ENCODE results near the gene HLA-A.

The HLA-A gene

GRCh38 chr6:29945281-29945820, 3.0 kb downstream of the HLA-A start:
- Histone ChIP-seq H3K27me3 (ENCODE audit: insufficient read depth, insufficient read length) (peaks cover 3% of the 10 kb centered on the region), H3K36me3 (ENCODE audit: insufficient read depth, insufficient read length, low read length) (peaks cover 39% of the 10 kb centered on the region), H3K4me3 (ENCODE audit: insufficient read length, low read depth) (no peak overlapping the region), H3K9me3 (ENCODE audit: insufficient read depth, low read length) (no peaks in the 10 kb centered on the region), H3K4me1 (ENCODE audit: insufficient read depth, insufficient read length) (no peaks in the 10 kb centered on the region), H3K9ac (ENCODE audit: insufficient read length, low read depth) (no peak overlapping the region)
- no peak for DNase-seq (ENCODE audit: low read depth, low spot score)
- no peak for TF ChIP-seq YY1 (IDR thresholded peaks at IDR 0.05; ENCODE audit: insufficient read depth, insufficient read length)
- TF ChIP-seq SUZ12 (IDR thresholded peaks at IDR 0.05; ENCODE audit: extremely low read depth, insufficient read depth, insufficient read length) = no peak
- TF ChIP-seq ZNF274 (IDR thresholded peaks at IDR 0.05; ENCODE audit: low read depth, low read length) = no peak

- Histone ChIP-seq H3K9ac (ENCODE audit: insufficient read length, low read depth) (no peak overlapping the region), H3K4me1 (ENCODE audit: insufficient read depth, insufficient read length) (no peaks in the 10 kb centered on the region), H3K36me3 (ENCODE audit: insufficient read depth, insufficient read length, low read length) (peaks cover 39% of the 10 kb centered on the region), H3K9me3 (ENCODE audit: insufficient read depth, low read length) (no peaks in the 10 kb centered on the region), H3K4me3 (ENCODE audit: insufficient read length, low read depth) (no peak overlapping the region), H3K27me3 (ENCODE audit: insufficient read depth, insufficient read length) (peaks cover 2% of the 10 kb centered on the region)
- TF ChIP-seq ZNF274 (IDR thresholded peaks at IDR 0.05; ENCODE audit: low read depth, low read length) (no peak), YY1 (IDR thresholded peaks at IDR 0.05; ENCODE audit: insufficient read depth, insufficient read length) (no peak), SUZ12 (IDR thresholded peaks at IDR 0.05; ENCODE audit: extremely low read depth, insufficient read depth, insufficient read length) (no peak)
- DNase-seq (ENCODE audit: low read depth, low spot score) = no peak
These were observed 4.1 kb downstream of the HLA-A start for GRCh38 chr6:29946223-29947076.

GRCh38 chr6:29947077-29947980, 5.0 kb downstream of the HLA-A start:
- Histone ChIP-seq H3K9ac (ENCODE audit: insufficient read length, low read depth) (no peak overlapping the region), H3K9me3 (ENCODE audit: insufficient read depth, low read length) (no peaks in the 10 kb centered on the region), H3K27me3 (ENCODE audit: insufficient read depth, insufficient read length) (no peaks in the 10 kb centered on the region), H3K4me3 (ENCODE audit: insufficient read length, low read depth) (no peak overlapping the region), H3K36me3 (ENCODE audit: insufficient read depth, insufficient read length, low read length) (peaks cover 39% of the 10 kb centered on the region), H3K4me1 (ENCODE audit: insufficient read depth, insufficient read length) (no peaks in the 10 kb centered on the region)
- TF ChIP-seq SUZ12 (IDR thresholded peaks at IDR 0.05; ENCODE audit: extremely low read depth, insufficient read depth, insufficient read length) = no peak
- no peak for TF ChIP-seq ZNF274 (IDR thresholded peaks at IDR 0.05; ENCODE audit: low read depth, low read length)
- no peak for TF ChIP-seq YY1 (IDR thresholded peaks at IDR 0.05; ENCODE audit: insufficient read depth, insufficient read length)
- DNase-seq (ENCODE audit: low read depth, low spot score) = no peak

- no peak overlapping the region for H3K4me3 ChIP-seq (ENCODE audit: insufficient read length, low read depth)
- TF ChIP-seq ZNF274 (IDR thresholded peaks at IDR 0.05; ENCODE audit: low read depth, low read length) (no peak), SUZ12 (IDR thresholded peaks at IDR 0.05; ENCODE audit: extremely low read depth, insufficient read depth, insufficient read length) (no peak), YY1 (IDR thresholded peaks at IDR 0.05; ENCODE audit: insufficient read depth, insufficient read length) (no peak)
- H3K4me1 ChIP-seq (ENCODE audit: insufficient read depth, insufficient read length) = no peaks in the 10 kb centered on the region
- DNase-seq (ENCODE audit: low read depth, low spot score) = no peak
- no peaks in the 10 kb centered on the region for H3K27me3 ChIP-seq (ENCODE audit: insufficient read depth, insufficient read length)
- H3K36me3 ChIP-seq (ENCODE audit: insufficient read depth, insufficient read length, low read length) = peaks cover 39% of the 10 kb centered on the region
- no peaks in the 10 kb centered on the region for H3K9me3 ChIP-seq (ENCODE audit: insufficient read depth, low read length)
- H3K9ac ChIP-seq (ENCODE audit: insufficient read length, low read depth) = no peak overlapping the region
These were observed 5.9 kb downstream of the HLA-A start for GRCh38 chr6:29948277-29948676.

- Histone ChIP-seq H3K27me3 (ENCODE audit: insufficient read depth, insufficient read length) (no peaks in the 10 kb centered on the region), H3K36me3 (ENCODE audit: insufficient read depth, insufficient read length, low read length) (peaks cover 24% of the 10 kb centered on the region), H3K4me1 (ENCODE audit: insufficient read depth, insufficient read length) (no peaks in the 10 kb centered on the region), H3K9ac (ENCODE audit: insufficient read length, low read depth) (no peak overlapping the region), H3K9me3 (ENCODE audit: insufficient read depth, low read length) (no peaks in the 10 kb centered on the region), H3K4me3 (ENCODE audit: insufficient read length, low read depth) (no peak overlapping the region)
- TF ChIP-seq ZNF274 (IDR thresholded peaks at IDR 0.05; ENCODE audit: low read depth, low read length) (no peak), YY1 (IDR thresholded peaks at IDR 0.05; ENCODE audit: insufficient read depth, insufficient read length) (no peak), SUZ12 (IDR thresholded peaks at IDR 0.05; ENCODE audit: extremely low read depth, insufficient read depth, insufficient read length) (no peak)
- DNase-seq (ENCODE audit: low read depth, low spot score) = no peak
These were observed 7.6 kb downstream of the HLA-A start for GRCh38 chr6:29949934-29950333.

GRCh38 chr6:29951882-29952281, 9.6 kb downstream of the HLA-A start:
- TF ChIP-seq SUZ12 (IDR thresholded peaks at IDR 0.05; ENCODE audit: extremely low read depth, insufficient read depth, insufficient read length) (no peak), YY1 (IDR thresholded peaks at IDR 0.05; ENCODE audit: insufficient read depth, insufficient read length) (no peak), ZNF274 (IDR thresholded peaks at IDR 0.05; ENCODE audit: low read depth, low read length) (no peak)
- Histone ChIP-seq H3K9ac (ENCODE audit: insufficient read length, low read depth) (no peak overlapping the region), H3K4me1 (ENCODE audit: insufficient read depth, insufficient read length) (no peaks in the 10 kb centered on the region), H3K4me3 (ENCODE audit: insufficient read length, low read depth) (no peak overlapping the region), H3K9me3 (ENCODE audit: insufficient read depth, low read length) (no peaks in the 10 kb centered on the region), H3K27me3 (ENCODE audit: insufficient read depth, insufficient read length) (no peaks in the 10 kb centered on the region), H3K36me3 (ENCODE audit: insufficient read depth, insufficient read length, low read length) (peaks cover 13% of the 10 kb centered on the region)
- DNase-seq (ENCODE audit: low read depth, low spot score) = no peak

Data from NT2/D1 (cell line).